GM19455 (cell line): ENCODE results near the gene RASGRP4.
"Not testable (repeated sequence)": the region's sequence is repeated elsewhere in the genome, so short reads cannot be mapped to it uniquely, and the experiment has no call there.

ENCODE experiments used
- ATAC-seq: cut with Tn5 transposase; IDR thresholded peaks from one replicate; pipeline ENCODE4 v1.9.1; 2021; ENCODE audit not compliant: unreplicated experiment

The RASGRP4 gene, protein sequence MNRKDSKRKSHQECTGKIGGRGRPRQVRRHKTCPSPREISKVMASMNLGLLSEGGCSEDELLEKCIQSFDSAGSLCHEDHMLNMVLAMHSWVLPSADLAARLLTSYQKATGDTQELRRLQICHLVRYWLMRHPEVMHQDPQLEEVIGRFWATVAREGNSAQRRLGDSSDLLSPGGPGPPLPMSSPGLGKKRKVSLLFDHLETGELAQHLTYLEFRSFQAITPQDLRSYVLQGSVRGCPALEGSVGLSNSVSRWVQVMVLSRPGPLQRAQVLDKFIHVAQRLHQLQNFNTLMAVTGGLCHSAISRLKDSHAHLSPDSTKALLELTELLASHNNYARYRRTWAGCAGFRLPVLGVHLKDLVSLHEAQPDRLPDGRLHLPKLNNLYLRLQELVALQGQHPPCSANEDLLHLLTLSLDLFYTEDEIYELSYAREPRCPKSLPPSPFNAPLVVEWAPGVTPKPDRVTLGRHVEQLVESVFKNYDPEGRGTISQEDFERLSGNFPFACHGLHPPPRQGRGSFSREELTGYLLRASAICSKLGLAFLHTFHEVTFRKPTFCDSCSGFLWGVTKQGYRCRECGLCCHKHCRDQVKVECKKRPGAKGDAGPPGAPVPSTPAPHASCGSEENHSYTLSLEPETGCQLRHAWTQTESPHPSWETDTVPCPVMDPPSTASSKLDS

DNA sequence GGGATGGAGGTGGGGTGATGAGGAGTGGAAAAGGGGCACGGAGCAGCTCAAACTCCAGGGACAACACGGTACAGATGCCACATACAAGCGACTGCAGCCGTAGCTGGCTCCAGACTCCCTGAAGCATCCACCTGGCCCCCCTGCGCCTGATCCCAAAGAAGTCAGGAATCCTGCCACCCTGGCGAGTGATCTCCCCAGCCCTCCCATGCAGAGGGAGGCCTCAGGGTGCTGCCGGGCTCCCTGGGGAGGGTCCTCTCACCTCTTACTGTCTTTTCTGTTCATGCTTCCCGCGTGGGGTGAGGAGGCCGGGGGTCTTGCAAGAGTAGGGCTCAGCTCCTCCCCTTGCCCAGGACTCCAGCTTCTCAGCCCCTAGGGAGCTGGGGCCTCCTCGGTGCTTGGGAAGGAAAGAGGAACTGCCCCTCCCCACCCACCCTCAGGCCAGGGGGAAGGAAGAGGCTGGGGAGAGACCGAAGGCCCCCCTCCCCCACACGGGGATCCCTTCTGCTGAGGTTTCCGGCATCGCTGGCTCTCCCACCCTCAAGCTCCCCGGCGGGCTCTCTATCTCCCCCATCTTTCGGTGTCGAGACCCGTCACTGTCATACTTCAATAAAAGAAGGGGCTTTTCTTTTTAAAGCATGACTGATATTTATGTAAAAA is at the start of gene RASGRP4:
Gene RASGRP4, minus strand, starts transcription at position 410 of the 657 bp plus-strand sequence. Its CDS starts 128 bp downstream, at position 282.
- no peak for ATAC-seq

DNA sequence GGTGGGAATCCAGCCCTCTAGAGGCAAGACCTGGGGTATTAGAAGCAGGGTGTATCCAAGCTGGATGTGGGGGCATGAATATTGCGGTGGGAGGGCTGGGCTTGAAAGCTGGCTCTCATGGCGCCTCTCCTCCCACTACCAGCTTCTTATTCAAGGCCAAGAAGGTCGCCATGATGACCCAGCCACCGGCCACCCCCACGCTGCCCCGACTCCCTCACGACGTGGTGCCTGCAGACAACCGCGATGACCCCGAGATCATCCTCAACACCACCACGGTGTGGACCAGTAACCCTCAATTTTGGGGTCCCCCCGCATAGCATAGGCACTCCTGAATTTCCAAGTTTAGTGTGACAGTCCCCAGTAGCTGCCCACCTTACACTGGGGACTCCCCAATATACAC is 49.2 kb upstream of the RASGRP4 start:
- ATAC-seq, result no peak

- no peak for ATAC-seq
Measured at GRCh38 chr19:38473201-38473600, 47.2 kb upstream of the RASGRP4 start.

DNA sequence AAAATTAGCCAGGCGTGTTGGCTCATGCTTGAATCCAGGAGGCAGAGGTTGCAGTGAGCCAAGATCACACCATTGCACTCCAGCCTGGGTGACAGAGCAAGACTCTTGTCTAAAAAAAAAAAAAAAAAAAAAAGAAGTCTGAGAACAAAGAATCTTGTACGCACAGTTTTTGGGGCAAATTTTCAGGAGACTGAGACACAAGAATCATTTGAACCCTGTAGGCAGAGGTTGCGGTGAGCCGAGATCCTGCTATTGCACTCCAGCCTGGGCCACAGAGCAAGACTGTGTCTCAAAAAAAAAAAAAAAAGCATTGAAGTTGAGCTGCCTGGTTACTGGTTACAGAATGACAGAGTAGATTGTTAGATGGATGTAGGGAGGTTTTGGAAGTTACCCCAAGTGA is 46.7 kb upstream of the RASGRP4 start:
- not testable (repeated sequence) for ATAC-seq

GRCh38 chr19:38470788-38471480 is 44.9 kb upstream of the RASGRP4 start:
- no peak for ATAC-seq

- no peak for ATAC-seq
Measured at GRCh38 chr19:38469151-38469550, 43.1 kb upstream of the RASGRP4 start.

DNA sequence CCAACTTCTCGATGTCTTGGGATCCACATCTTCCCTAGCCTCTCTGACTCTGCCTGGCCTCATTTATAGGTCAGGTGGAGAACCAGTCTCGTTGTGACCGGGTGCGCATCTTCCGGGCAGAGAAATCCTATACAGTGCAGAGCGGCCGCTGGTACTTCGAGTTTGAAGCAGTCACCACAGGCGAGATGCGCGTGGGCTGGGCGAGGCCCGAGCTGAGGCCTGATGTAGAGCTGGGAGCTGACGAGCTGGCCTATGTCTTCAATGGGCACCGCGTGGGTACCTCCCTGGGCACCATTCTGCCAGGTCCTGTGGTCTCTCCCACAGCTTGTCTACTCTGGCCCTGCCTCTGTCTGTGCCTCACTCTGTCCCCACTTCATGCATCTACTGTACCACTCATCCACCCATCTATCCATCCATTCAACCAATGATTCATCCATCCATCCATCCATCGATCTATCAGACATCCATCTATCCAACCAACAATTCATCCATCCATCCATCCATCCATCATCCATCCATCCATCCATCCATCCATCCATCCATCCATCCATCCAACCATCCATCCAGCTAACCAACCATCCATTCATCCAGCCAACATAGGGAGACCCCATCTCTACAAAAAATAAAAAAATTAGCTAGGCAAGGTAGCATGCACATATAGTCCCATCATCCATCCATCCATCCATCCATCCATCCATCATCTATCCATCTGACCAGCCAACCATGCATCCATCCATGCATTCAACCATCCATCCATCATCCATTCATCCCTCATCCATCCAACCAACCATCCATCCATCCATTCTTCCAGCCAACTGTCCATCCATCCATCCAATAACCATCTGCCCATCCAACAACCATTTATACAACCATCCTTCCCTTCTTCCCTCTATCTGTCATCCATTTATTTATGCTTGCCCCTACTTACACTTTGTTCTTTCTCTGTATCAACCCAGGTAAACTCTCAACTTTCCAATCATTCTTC is 41.8 kb upstream of the RASGRP4 start:
- ATAC-seq, result no peak

GRCh38 chr19:38466050-38466449 is 40.0 kb upstream of the RASGRP4 start:
- ATAC-seq, result no peak

DNA sequence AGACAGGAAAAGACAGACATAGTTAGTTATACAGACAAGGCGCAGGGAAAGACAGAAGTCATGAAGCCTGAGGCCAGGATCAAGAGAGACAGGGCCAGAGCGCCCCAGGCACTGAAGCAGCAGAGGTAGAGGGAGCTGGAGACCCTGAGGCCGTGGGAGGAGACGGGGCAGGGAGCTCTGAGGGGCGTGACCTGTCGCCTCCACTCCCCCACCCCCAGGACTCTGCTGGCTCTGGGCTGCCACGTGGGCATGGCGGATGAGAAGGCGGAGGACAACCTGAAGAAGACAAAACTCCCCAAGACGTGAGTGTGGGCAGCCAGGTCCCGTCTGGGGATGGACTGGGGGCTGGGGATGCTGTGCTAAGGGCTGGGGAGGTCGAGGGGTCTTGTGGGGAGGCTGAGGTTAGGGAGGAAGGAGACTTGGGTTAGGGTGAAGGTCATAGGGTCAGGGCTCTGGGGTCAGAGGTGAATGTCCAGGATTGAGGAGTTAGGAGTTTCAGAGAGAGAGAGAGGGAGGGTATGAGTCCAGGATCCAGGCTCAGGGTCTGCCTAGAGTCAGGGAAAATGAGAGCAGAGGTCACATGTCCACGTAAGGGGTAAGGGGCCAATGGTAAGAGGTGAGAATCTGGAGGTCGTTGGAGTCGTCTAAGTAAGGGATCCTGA is 38.5 kb upstream of the RASGRP4 start:
- ATAC-seq, result no peak

- ATAC-seq, result no peak
Measured at GRCh38 chr19:38463365-38463764, 37.3 kb upstream of the RASGRP4 start.

GRCh38 chr19:38458991-38459390 is 33.0 kb upstream of the RASGRP4 start:
- no peak for ATAC-seq

DNA sequence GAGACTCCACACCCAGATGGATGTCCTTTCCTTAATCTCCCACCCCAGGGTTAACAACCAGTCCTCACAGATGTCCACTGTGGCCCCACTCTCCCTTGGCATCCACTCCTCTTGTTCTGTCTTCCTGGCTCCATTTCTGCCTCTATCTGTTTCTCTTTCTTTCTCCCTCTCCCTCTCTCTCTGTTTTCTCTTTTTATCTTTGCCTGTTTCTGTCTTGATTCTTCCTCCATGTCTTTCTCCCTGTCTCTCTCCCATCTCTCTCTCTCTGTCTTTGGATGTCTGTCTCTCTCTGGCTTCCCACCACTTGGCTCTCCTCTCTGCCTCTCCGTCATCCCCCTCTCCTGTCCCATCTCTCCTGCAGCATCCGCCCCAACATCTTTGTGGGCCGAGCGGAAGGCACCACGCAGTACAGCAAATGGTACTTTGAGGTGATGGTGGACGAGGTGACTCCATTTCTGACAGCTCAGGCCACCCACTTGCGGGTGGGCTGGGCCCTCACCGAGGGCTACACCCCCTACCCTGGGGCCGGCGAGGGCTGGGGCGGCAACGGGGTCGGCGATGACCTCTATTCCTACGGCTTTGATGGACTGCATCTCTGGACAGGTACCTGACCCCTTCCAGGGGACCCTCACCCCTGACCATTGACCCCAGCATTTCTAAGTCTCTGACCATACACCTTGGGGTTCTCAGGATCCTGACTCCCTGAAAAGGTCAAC is 31.8 kb upstream of the RASGRP4 start:
- ATAC-seq, result no peak

- no peak for ATAC-seq
Measured at GRCh38 chr19:38457202-38457601, 31.2 kb upstream of the RASGRP4 start.

- no peak for ATAC-seq
Measured at GRCh38 chr19:38455031-38455430, 29.0 kb upstream of the RASGRP4 start.

- ATAC-seq, result no peak
Measured at GRCh38 chr19:38453596-38453995, 27.6 kb upstream of the RASGRP4 start.

GRCh38 chr19:38452430-38453366 is 26.7 kb upstream of the RASGRP4 start:
- ATAC-seq, result no peak

GRCh38 chr19:38451629-38452028 is 25.6 kb upstream of the RASGRP4 start:
- no peak for ATAC-seq

DNA sequence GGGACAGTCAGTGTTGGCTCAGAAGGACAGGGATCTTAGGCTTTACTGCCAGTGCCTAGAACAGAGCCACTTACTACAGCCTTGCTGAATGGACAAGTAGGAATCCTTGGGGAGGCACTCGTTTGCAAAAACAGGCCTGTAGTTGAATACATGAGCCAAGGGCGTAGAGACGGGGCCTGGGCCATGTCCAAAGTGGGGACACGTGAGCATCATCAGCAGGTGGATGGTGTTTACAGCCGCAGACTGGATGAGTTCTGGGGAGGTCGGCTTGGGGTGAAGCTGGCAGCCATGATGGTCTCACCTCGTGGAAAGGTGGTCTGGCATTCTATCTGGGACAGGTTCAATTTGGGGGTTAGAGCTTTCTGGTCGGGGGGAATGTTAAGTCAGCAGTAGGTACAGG is 25.0 kb upstream of the RASGRP4 start:
- ATAC-seq, result no peak
